ENCODE data around the gene ABHD13.
"Not testable (repeated sequence)": the region's sequence is repeated elsewhere in the genome, so short reads cannot be mapped to it uniquely, and the experiment has no call there.

ABHD13 gene

GRCh38 chr13:108218044-108218974 lies at the start of gene ABHD13:
TSS of gene ABHD13 (plus strand) at chr13:108218392. CDS start at chr13:108229219, 10,827 bp downstream.
- DNase-seq: peak; percentile 98

GRCh38 chr13:108168929-108169328 lies 49.3 kb upstream of the ABHD13 start:
- DNase-seq: no peak

GRCh38 chr13:108176685-108177274 lies 41.4 kb upstream of the ABHD13 start:
- peak; percentile 23 for DNase-seq

GRCh38 chr13:108178078-108178477 lies 40.1 kb upstream of the ABHD13 start:
- DNase-seq: no peak

GRCh38 chr13:108182652-108183051 lies 35.5 kb upstream of the ABHD13 start:
- DNase-seq: no peak

- no peak for DNase-seq
These were observed 33.0 kb upstream of the ABHD13 start for GRCh38 chr13:108185223-108185622.

- no peak for DNase-seq
These were observed 29.9 kb upstream of the ABHD13 start for GRCh38 chr13:108188260-108188659.

- no peak for DNase-seq
These were observed 27.3 kb upstream of the ABHD13 start for GRCh38 chr13:108190897-108191296.

- DNase-seq: no peak
These were observed 24.4 kb upstream of the ABHD13 start for GRCh38 chr13:108193806-108194205.

- DNase-seq: no peak
These were observed 23.7 kb upstream of the ABHD13 start for GRCh38 chr13:108194435-108194936.

GRCh38 chr13:108195146-108195545 lies 23.0 kb upstream of the ABHD13 start:
- no peak for DNase-seq

- DNase-seq: no peak
These were observed 22.3 kb upstream of the ABHD13 start for GRCh38 chr13:108195861-108196260.

- no peak for DNase-seq
These were observed 17.3 kb upstream of the ABHD13 start for GRCh38 chr13:108200781-108201398.

- DNase-seq: no peak
These were observed 7.6 kb upstream of the ABHD13 start for GRCh38 chr13:108210551-108210950.

- no peak for DNase-seq
These were observed 5.3 kb upstream of the ABHD13 start for GRCh38 chr13:108212886-108213285.

GRCh38 chr13:108213946-108214345 lies 4.2 kb upstream of the ABHD13 start:
- DNase-seq: no peak

- peak; percentile 26 for DNase-seq
These were observed 3.5 kb upstream of the ABHD13 start for GRCh38 chr13:108214441-108215271.

- peak; percentile 98 for DNase-seq
These were observed 2.8 kb upstream of the ABHD13 start, which contains the start of gene LIG4 for GRCh38 chr13:108215436-108215835. TSS of gene LIG4 (minus strand) at chr13:108215536. CDS start at chr13:108211268, 4,268 bp downstream.

GRCh38 chr13:108217307-108218043 lies 717 bp upstream of the ABHD13 start:
- not testable (repeated sequence) for DNase-seq

- peak; percentile 58 for DNase-seq
These were observed 1.8 kb downstream of the ABHD13 start for GRCh38 chr13:108220041-108220440.

GRCh38 chr13:108223687-108224503 lies 5.7 kb downstream of the ABHD13 start:
- DNase-seq: no peak

Data from COR-L47 (cell line).